Measurements from ENCODE around the gene CD7.
A peak's percentile ranks its signal among the peaks of the same experiment; 100 is the strongest.
"Not testable (repeated sequence)": the region's sequence is repeated elsewhere in the genome, so short reads cannot be mapped to it uniquely, and the experiment has no call there.

The CD7 gene

DNA sequence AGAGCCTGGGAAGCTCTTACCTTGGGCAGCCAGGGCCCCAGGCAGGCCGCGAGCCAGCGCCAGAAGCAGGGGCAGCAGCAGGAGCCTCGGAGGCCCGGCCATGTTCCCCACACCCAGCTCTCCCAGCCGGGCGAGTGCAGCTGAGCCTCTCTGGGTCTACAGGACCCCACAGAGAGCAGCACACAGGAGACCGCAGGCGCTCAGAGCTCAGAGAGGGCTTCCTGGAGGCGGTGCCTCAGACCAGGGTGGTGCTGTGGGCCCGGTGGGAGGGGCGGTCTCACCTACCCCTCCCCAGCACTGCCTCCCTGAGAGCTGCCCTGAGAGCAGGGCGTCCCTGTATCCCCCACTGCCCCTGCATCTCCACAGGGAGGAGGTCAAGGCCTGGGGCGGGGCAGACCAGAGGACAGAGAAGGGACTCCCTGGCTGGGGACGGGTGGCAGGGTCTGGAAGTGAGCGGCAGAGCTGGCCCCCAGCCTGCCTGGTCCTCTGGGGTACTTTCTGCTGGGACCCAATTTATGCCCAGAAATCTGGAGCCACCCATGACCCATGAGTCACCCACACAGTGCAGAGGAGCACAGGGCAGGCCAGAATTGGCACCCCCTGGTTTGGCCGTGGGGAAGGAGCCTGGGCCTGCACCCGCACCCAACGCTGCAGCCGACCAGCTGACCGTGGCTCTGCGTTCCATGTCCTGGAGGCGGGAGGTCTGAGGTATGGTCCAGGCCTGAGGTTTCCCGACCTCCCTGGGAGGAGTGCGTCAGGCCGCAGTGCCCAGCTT, at the start of gene CD7:
CD7 (minus strand) TSS at position 215 of the 775 bp plus-strand sequence; CDS start at position 102, 113 bp downstream.
- DNase-seq: no peak

- no peak for DNase-seq
Observed at GRCh38 chr17:82366749-82367148, 49.3 kb upstream of the CD7 start.

DNA sequence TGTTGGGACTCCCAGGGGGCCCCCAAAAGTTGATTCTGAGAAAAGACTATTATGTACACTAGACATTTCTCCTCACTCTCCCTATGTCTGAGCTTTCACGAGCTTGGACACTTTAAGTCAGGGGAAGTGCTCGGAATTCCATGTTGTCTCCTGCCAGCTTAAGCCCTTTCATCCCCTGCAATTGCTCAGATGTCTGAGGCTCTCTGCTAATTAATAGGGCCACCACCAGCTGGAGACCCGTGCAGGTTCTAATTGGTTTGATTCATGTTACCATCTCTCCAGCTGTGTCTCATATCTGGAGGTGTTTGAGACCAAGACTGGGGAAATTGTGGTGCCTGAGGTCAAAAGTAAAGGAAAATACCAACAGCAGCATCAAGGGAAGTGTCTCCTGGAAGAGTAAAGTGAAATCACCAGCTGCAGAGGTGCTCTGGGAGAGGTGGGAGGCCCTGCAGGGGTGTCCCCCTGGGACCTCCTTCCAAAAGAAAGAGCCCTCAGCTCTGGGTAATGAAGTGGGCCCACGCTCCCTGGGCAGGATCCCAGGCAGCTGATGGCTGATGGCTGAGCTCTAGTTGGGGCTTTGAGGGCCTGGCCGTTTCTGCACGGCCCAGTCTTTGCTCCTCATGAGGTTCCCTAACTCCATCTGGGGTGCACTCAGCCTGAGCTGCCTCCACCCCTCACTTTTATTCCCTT, 48.3 kb upstream of the CD7 start:
- no peak for DNase-seq

GRCh38 chr17:82361885-82362633, 44.7 kb upstream of the CD7 start:
- DNase-seq: no peak

GRCh38 chr17:82359451-82360074, 42.2 kb upstream of the CD7 start:
- not testable (repeated sequence) for DNase-seq

DNA sequence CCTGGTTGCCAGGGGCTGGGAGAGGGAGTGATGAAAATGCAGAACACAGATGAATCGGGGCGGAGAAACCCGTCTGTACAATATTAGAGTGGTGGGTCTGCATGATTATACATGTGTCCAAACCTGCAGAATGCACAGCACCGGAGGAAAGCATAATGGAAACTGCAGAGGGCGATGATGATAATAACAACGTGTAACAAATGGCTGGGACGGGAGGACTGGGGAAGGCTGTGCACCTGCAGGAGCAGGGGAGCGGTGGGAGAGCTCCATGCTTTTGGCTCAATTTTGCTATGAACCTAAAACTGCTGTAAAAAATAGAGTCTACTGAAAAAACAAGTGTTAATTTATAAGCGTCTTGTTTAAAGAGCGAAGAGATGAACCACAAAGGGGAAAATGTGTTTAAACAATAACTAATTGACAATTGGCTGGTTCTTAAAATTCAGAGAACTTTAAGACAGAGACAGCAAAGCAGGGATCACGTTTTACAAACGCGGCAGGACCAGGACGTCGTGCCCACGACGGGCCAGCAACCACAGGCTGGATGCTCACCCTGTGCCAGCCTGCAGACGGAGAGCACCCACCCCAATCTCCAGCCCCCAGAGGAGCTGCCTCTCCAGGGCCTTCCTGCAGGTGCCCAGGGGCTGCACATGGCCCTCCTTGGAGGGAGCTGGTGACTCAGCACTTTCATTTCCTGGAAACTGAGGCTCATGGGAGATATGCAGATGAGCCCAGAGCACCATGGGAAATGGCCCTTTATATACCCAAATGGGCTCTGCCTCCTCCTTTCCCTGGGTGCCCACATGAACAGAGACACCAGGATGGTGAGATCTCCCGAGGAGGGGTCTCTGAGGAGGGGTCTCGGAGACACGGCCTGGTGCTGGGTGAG, 41.3 kb upstream of the CD7 start, which contains the start of gene TEX19:
TEX19 (plus strand) TSS at position 783 of the 886 bp plus-strand sequence. CDS start 2,904 bp downstream, outside the sequence.
- no peak for DNase-seq

DNA sequence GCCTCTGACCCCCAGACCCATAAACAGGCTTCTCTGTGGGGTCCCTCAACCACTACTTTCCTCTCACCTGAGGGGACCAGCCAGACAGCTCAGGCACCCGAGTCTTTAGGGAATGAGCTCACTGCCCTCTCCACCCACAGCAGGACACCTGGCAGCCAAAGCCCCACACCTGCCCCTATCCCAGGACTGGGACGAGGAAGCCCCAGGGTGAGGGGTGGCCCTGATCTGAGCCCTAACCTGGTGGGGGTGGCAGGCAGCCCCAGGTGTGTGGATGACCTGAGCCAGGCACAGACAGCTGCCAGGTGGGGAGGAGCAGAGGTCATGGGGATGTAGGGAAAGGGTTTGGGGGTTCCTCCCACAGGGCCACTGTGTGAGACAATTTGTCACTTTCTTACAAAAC, 40.0 kb upstream of the CD7 start:
- DNase-seq: no peak

- DNase-seq: no peak
Observed at GRCh38 chr17:82356845-82357355, 39.5 kb upstream of the CD7 start.

- DNase-seq: no peak
Observed at GRCh38 chr17:82355770-82356427, 38.5 kb upstream of the CD7 start.

DNA sequence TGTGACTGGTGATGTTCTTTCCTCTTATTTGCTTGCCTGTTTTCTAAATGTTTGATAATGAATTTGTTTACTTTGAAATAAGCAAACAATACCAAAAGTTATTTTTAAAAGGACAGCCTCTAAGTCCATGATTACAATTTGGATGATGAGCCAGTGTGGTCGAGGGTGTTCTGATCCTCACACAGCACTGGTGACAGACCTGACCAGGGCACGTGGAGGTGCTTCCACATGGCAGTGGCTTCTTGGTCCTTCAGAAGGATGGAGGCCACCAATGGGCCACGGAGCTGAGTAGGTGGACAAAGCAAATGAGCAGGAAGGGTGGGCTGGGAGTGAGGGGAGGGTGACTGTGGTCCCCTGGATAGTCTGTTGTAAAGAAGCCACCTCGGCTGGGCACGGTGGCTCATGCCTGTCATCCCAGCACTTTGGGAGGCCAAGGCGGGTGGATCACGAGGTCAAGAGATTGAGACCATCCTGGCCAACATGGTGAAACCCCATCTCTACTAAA, 37.4 kb upstream of the CD7 start:
- no peak for DNase-seq

- DNase-seq: no peak
Observed at GRCh38 chr17:82353484-82353883, 36.1 kb upstream of the CD7 start.

- peak; percentile 90 to 94 (median 94) for DNase-seq
Observed at GRCh38 chr17:82351713-82352488, 34.5 kb upstream of the CD7 start.

DNA sequence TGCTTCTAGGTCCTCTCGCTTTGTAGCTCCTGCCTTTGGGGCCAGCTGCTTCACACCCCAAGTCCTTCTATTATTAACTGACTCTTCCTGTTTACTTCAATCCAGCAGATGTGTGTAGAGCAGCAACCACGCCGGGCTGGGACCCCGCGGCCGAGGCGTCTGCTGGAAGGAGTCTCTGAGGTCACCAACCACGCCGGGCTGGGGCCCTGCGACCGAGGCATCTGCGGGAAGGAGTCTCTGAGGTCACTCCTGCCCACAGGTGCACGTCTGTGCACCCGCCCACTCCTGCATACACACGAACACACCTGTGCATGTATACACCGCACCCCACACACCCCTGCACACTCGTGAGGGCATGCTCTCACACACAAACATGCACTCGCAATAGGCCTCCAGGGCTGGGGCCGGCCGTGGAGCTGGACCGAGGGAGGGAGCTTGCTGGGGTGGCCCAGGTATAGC, 33.9 kb upstream of the CD7 start:
- DNase-seq: no peak

DNA sequence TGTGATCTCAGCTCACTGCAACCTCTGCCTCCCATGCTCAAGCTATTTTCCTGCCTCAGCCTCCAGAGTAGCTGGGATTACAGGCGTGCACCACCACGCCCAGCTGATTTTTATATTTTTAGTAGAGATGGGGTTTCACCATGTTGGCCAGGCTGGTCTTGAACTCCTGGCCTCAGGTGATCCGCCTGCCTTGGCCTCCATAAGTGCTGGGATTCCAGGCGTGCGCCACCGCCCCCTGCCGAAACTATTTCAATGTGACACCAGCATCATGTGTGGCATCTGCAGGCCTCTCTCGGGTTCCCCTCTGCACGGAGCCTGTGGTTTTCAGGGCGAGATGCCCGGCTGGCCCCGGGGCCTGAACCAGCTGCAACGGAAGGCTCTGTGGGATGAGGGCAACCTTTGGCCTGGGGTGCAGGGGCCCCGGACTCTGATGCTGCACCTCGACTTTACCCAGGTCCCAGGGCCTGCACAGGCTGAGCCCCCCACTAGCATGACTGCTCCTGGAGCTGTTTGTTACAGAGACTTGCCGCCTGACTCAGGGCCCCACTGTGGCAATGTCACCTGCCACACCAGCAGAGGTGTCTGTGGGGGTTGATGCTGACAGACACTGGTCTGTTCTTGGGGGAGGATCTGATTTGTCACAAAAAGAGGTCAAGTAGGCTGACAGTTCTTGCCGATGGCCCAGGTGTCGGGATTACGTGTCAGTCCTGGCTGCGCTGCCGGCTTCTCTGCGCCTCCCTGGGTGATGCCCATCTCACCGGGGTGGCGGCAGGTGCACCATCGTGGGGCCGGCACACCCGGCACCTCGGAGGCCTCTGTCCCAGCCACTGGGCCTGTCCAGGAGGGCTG, 33.0 kb upstream of the CD7 start:
- peak; percentile 37 to 61 (median 52) for DNase-seq

DNA sequence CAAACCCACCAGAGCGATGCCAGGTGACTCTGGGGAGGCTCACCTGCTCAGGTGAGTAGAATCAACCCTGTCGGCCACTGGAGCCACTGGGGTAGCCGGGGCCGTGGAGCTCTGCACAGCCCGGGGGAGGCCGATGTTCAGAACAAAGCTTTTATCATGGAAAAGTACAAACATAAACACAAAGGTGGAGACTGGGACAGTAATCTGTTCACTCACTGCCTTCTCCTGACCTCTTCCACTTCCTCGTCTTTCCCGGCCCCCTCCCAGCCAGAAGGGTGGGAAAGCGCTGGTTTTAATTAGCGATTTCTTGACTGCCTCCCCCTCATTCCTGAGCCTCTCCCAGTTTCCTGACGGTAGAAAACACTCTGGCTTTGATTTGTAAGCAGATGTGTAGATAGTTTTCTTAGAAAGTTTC, 31.9 kb upstream of the CD7 start:
- DNase-seq: no peak

- DNase-seq: no peak
Observed at GRCh38 chr17:82348866-82349265, 31.5 kb upstream of the CD7 start.

DNA sequence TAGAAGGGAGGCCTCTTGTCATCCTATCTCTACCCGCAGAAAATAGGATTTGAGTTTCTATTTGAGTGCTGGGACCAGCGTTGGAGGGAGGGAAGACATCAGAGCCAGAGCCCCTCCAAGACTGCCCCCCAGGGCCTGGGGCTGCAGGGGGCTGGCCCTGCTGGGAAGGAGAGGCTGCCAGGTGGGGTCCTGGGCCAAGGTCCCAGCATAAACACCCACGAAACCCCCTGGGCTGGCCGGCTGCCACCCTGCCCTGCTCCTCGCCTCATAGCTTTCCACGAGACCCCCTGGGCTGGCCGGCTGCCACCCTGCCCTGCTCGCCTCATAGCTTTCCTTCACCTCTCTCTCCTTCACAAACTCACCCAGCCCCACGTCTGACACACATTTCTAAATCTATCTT, 31.0 kb upstream of the CD7 start:
- DNase-seq: no peak

DNA sequence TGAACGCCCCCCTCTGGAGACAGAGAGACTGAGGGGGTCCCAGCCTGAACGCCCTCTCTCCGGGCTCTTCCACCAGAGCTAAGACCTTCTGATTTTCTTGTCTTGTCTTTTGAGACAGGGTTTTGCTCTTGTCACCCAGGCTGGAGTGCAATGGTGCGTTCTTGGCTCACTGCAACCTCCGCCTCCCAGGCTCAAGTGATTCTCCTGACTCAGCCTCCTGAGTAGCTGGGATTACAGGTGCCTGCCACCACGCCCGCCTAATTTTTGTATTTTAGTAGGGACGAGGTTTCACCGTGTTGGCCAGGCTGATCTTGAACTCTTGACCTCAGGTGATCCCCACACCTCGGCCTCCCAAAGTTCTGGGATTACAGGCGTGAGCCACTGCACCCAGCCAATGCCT, 30.6 kb upstream of the CD7 start:
- not testable (repeated sequence) for DNase-seq
